ENCODE measurements around the gene PCDHA3.

- TF ChIP-seq SMC3 (IDR thresholded peaks at IDR 0.05; ENCODE audit: low read depth, low read length) (no peak), GATA2 (CRISPR knock-in tag; IDR thresholded peaks at IDR 0.05) (no peak), SIN3A (IDR thresholded peaks at IDR 0.05; ENCODE audit: borderline replicate concordance, low read depth, low read length) (no peak), CHD2 (IDR thresholded peaks at IDR 0.05; ENCODE audit: low read length, partially characterized antibody) (no peak), REST (IDR thresholded peaks at IDR 0.05; ENCODE audit: low read depth, low read length) (no peak), TEAD4 (IDR thresholded peaks at IDR 0.05; ENCODE audit: borderline replicate concordance, insufficient read depth) (no peak), MAX (IDR thresholded peaks at IDR 0.05; ENCODE audit: low read depth) (no peak), CTCF (IDR thresholded peaks at IDR 0.05) (no peak)
Measured at GRCh38 chr5:140796718-140797095, 4.2 kb upstream of the PCDHA3 start.

All from SK-N-SH (cell line).